ENCODE results near the gene HTATIP2. TPM values are rescaled to one million over a fixed set of nuclear protein-coding genes. Genes with fewer than 3 reads are reported as not detected.

Gene HTATIP2
- total and polyA plus RNA-seq, 2 of the 4 experiments (the other 2 are of a cell fraction): 7.2 to 11.6 TPM

DNA sequence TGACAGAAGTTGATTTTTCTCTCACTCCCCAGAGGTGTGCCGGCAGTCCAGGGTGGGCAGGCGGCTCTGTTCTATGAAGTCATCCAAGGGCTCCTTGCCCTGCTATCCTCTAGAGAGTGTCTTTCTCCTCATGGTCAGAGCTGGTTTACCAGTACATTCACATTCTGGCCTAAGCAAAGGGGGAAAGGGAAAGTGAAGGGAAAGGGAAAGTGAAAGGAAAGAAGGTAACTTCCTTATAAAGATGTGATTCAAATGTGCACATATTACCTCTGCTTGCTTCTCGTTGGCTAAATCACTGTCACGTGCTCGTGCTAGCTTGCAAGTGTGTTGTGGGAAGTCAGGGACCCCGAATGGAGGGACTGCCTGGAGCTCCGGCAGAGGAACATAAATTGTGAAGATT lies 2.9 kb upstream of the HTATIP2 start:
- H3K9me3 ChIP-seq (ENCODE audit: control insufficient read depth, insufficient read depth, low read length): no peaks in the 10 kb centered on the region
- H3K4me3 ChIP-seq (ENCODE audit: insufficient read depth, low read depth, low read length): no peak overlapping the region
- H2BK5ac ChIP-seq (ENCODE audit: low read depth, low read length, poor library complexity, severe bottlenecking): no peak overlapping the region
- DNase-seq (peak; percentile 55), ATAC-seq (ENCODE audit: low read depth) (no peak)
- H2AFZ ChIP-seq (replicated peaks; ENCODE audit: low read length, poor library complexity): peak overlapping the region; percentile 87
- ChIA-PET POLR2A (ENCODE audit: unreplicated experiment) (no interaction called here), CTCF (no interaction called here)
- no peak overlapping the region; the same call in 1 of the 2 replicates for H3K14ac ChIP-seq (replicated peaks; ENCODE audit: low read depth, low read length)
- no CpG with 5 or more reads among the region's 7 CpGs for WGBS, 2 experiments (ENCODE audit: extremely low coverage in 2 of 2, insufficient read length in 1 of 2)
- peak overlapping the region in 1 of 2 experiments; percentile 74; a peak in 3 of 4 replicates for H4K8ac ChIP-seq (ENCODE audit: low read depth in 2 of 2, low read length in 2 of 2)
- in situ Hi-C loops (cut with MboI; ENCODE audit: low sequenced_read_pairs): loop anchor here (25.0 kb wide), 1 partner anchor 423 kb away; no protein-coding TSS in a partner anchor
- H3K56ac ChIP-seq (ENCODE audit: extremely low read depth, insufficient read depth, low read length): no peak overlapping the region
- no peak overlapping the region for H2BK15ac ChIP-seq (ENCODE audit: low read depth, low read length)
- no TSS peak for BruUV-seq (replicated peaks)
- intact Hi-C loops (cut with micrococcal nuclease): no loop called here
- H4K91ac ChIP-seq (ENCODE audit: insufficient read depth, low read depth, low read length): no peak overlapping the region
- H3K4ac ChIP-seq (ENCODE audit: low read depth, low read length): peak overlapping the region; percentile 6; the same call in 1 of the 2 replicates
- no peak overlapping the region for H2BK120ac ChIP-seq (ENCODE audit: low read depth, low read length)
- H4K20me1 ChIP-seq (ENCODE audit: insufficient read depth, low read length): no peaks in the 10 kb centered on the region
- no peak overlapping the region for H3K9ac ChIP-seq (ENCODE audit: low read depth, low read length)
- TF ChIP-seq, protein P1, sequence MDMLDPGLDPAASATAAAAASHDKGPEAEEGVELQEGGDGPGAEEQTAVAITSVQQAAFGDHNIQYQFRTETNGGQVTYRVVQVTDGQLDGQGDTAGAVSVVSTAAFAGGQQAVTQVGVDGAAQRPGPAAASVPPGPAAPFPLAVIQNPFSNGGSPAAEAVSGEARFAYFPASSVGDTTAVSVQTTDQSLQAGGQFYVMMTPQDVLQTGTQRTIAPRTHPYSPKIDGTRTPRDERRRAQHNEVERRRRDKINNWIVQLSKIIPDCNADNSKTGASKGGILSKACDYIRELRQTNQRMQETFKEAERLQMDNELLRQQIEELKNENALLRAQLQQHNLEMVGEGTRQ (IDR thresholded peaks at IDR 0.05; ENCODE audit: low read depth, low read length): peak; percentile 30; the same call in 1 of the 2 replicates
- TF ChIP-seq, protein P2, sequence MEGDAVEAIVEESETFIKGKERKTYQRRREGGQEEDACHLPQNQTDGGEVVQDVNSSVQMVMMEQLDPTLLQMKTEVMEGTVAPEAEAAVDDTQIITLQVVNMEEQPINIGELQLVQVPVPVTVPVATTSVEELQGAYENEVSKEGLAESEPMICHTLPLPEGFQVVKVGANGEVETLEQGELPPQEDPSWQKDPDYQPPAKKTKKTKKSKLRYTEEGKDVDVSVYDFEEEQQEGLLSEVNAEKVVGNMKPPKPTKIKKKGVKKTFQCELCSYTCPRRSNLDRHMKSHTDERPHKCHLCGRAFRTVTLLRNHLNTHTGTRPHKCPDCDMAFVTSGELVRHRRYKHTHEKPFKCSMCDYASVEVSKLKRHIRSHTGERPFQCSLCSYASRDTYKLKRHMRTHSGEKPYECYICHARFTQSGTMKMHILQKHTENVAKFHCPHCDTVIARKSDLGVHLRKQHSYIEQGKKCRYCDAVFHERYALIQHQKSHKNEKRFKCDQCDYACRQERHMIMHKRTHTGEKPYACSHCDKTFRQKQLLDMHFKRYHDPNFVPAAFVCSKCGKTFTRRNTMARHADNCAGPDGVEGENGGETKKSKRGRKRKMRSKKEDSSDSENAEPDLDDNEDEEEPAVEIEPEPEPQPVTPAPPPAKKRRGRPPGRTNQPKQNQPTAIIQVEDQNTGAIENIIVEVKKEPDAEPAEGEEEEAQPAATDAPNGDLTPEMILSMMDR (conservative IDR thresholded peaks at IDR 0.05; ENCODE audit: low read depth, low read length): no peak
- TF ChIP-seq NFE2L2 (IDR thresholded peaks at IDR 0.05; ENCODE audit: low read depth, low read length) (no peak), ELK1 (IDR thresholded peaks at IDR 0.05; ENCODE audit: borderline replicate concordance, low read depth, low read length) (no peak), CEBPB (IDR thresholded peaks at IDR 0.05; ENCODE audit: low read depth, low read length) (no peak), RCOR1 (IDR thresholded peaks at IDR 0.05; ENCODE audit: insufficient replicate concordance, low read length) (no peak), RAD21 (IDR thresholded peaks at IDR 0.05; ENCODE audit: low read length) (no peak), POLR2A (IDR thresholded peaks at IDR 0.05; ENCODE audit: low read depth, low read length) (no peak), BHLHE40 (IDR thresholded peaks at IDR 0.05; ENCODE audit: low read depth, low read length) (no peak)
- peak overlapping the region; percentile 89 for H4K5ac ChIP-seq (ENCODE audit: low read depth, low read length)
- H2AK9ac ChIP-seq (replicated peaks; ENCODE audit: low read depth, low read length, poor library complexity): no peak overlapping the region
- peaks cover 7% of the 10 kb centered on the region for H3K4me1 ChIP-seq (ENCODE audit: control insufficient read depth, insufficient read depth, low read length)
- peak overlapping the region; percentile 34 for H3K18ac ChIP-seq (ENCODE audit: low read depth, low read length)
- peaks cover 13 to 20% of the 10 kb centered on the region in 2 experiments; a peak in 3 of 4 replicates for H3K79me1 ChIP-seq (ENCODE audit: low read depth in 1 of 2, low read length in 2 of 2)
- H3K4me2 ChIP-seq (ENCODE audit: low read depth, low read length): peak overlapping the region; percentile 66
- H3K27ac ChIP-seq (ENCODE audit: insufficient read depth, low read length): no peak overlapping the region
- H2AK5ac ChIP-seq (ENCODE audit: low read depth, low read length): no peak overlapping the region
- H2BK20ac ChIP-seq (ENCODE audit: low read depth, low read length): no peak overlapping the region
- peaks cover 5% of the 10 kb centered on the region; the same call in 1 of the 2 replicates for H3K27me3 ChIP-seq (ENCODE audit: control insufficient read depth, insufficient read depth, low read length)
- no peaks in the 10 kb centered on the region for H3K9me1 ChIP-seq (ENCODE audit: insufficient read depth, low read length)
- no peaks in the 10 kb centered on the region for H3K36me3 ChIP-seq (ENCODE audit: control insufficient read depth, insufficient read depth, low read length)
- no peak overlapping the region for H3K23ac ChIP-seq (ENCODE audit: low read depth, low read length)
- dilution Hi-C loops (cut with HindIII; ENCODE audit: low sequenced_read_pairs, unreplicated experiment): no loop called here

All from IMR-90 (cell line).